ENCODE measurements around the gene PARD3.

The PARD3 gene

DNA sequence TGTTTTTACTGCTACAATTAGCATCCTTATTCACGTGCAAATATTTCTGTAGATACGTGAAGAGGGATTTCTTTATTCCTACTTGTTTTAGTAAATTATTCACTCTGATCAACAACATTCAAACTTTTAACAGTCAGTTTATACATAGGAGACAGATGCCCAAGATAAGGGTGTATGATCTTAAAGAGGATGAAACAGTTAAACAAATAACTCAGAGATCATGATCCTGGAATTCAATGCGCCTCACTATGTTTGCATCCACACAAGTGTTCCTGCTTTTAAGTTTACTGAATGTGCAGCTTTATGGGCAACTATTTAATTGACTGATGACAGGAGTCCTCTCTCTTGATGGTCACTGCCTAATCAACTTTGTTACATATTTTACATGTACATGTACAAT, 394.8 kb downstream of the PARD3 start:
- Histone ChIP-seq H2AFZ (ENCODE audit: low read depth, low read length) (no peak overlapping the region), H3K9me3 (ENCODE audit: insufficient read depth, low read length, severe bottlenecking) (no peaks in the 10 kb centered on the region), H3K27ac (ENCODE audit: low read length) (no peak overlapping the region), H3K79me2 (ENCODE audit: insufficient read depth, low read length) (no peaks in the 10 kb centered on the region), H4K20me1 (ENCODE audit: insufficient read depth, low read length) (peaks cover 4% of the 10 kb centered on the region; the same call in 1 of the 2 replicates), H3K27me3 (ENCODE audit: insufficient read depth, low read length, poor library complexity) (no peaks in the 10 kb centered on the region), H3K4me1 (ENCODE audit: insufficient read depth, low read length) (no peaks in the 10 kb centered on the region), H3K9ac (ENCODE audit: low read depth, low read length) (no peak overlapping the region), H3K4me2 (ENCODE audit: insufficient read depth, low read length) (no peak overlapping the region), H3K4me3 (ENCODE audit: low read depth in 1 of 2, low read length in 2 of 2) (no peak overlapping the region), H3K36me3 (ENCODE audit: insufficient read depth, low read length) (no peaks in the 10 kb centered on the region)
- DNase-seq (no peak), ATAC-seq (ENCODE audit: insufficient read depth, low read depth) (no peak)
- TF ChIP-seq, protein P1, sequence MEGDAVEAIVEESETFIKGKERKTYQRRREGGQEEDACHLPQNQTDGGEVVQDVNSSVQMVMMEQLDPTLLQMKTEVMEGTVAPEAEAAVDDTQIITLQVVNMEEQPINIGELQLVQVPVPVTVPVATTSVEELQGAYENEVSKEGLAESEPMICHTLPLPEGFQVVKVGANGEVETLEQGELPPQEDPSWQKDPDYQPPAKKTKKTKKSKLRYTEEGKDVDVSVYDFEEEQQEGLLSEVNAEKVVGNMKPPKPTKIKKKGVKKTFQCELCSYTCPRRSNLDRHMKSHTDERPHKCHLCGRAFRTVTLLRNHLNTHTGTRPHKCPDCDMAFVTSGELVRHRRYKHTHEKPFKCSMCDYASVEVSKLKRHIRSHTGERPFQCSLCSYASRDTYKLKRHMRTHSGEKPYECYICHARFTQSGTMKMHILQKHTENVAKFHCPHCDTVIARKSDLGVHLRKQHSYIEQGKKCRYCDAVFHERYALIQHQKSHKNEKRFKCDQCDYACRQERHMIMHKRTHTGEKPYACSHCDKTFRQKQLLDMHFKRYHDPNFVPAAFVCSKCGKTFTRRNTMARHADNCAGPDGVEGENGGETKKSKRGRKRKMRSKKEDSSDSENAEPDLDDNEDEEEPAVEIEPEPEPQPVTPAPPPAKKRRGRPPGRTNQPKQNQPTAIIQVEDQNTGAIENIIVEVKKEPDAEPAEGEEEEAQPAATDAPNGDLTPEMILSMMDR (IDR thresholded peaks at IDR 0.05; ENCODE audit: borderline replicate concordance, extremely low read depth, low read length, poor library complexity, severe bottlenecking), result no peak
- no peak for TF ChIP-seq EZH2 (IDR thresholded peaks at IDR 0.05; ENCODE audit: borderline replicate concordance, low read depth, low read length, severe bottlenecking)

DNA sequence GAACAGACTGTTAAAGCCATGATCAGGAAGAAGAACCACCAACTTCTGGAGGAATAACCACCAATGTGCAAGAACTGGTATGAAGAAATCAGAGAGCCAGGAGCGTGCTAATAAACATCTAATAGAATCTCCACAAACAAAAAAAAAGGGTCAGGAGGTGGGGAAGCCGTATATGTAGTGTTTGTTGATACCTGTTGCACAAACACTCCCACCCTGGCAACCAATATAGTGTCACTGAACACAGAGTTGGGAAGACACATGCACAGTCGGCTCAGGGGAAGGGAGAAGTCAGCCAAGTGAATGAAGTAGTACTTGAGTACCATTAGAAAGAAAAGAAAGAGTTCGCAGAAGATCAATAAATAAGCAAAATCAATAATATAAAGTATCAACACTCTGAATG, 400.1 kb downstream of the PARD3 start:
- H3K4me1 ChIP-seq (ENCODE audit: insufficient read depth, low read length), result no peaks in the 10 kb centered on the region
- H3K9ac ChIP-seq (ENCODE audit: low read depth, low read length), result no peak overlapping the region
- H3K9me3 ChIP-seq (ENCODE audit: insufficient read depth, low read length, severe bottlenecking), result no peaks in the 10 kb centered on the region
- no peak overlapping the region for H3K4me3 ChIP-seq (ENCODE audit: low read depth in 1 of 2, low read length in 2 of 2)
- H4K20me1 ChIP-seq (ENCODE audit: insufficient read depth, low read length), result no peaks in the 10 kb centered on the region
- H2AFZ ChIP-seq (ENCODE audit: low read depth, low read length), result no peak overlapping the region
- no peaks in the 10 kb centered on the region for H3K36me3 ChIP-seq (ENCODE audit: insufficient read depth, low read length)
- no peak overlapping the region for H3K27ac ChIP-seq (ENCODE audit: low read length)
- DNase-seq (no peak), ATAC-seq (ENCODE audit: insufficient read depth, low read depth) (no peak)
- no peaks in the 10 kb centered on the region for H3K27me3 ChIP-seq (ENCODE audit: insufficient read depth, low read length, poor library complexity)
- TF ChIP-seq EZH2 (IDR thresholded peaks at IDR 0.05; ENCODE audit: borderline replicate concordance, low read depth, low read length, severe bottlenecking), result no peak
- H3K79me2 ChIP-seq (ENCODE audit: insufficient read depth, low read length), result 0 out of 2 replicates have a peak, but pooled peaks cover 1% of the 10 kb centered on the region
- H3K4me2 ChIP-seq (ENCODE audit: insufficient read depth, low read length), result no peak overlapping the region

DNA sequence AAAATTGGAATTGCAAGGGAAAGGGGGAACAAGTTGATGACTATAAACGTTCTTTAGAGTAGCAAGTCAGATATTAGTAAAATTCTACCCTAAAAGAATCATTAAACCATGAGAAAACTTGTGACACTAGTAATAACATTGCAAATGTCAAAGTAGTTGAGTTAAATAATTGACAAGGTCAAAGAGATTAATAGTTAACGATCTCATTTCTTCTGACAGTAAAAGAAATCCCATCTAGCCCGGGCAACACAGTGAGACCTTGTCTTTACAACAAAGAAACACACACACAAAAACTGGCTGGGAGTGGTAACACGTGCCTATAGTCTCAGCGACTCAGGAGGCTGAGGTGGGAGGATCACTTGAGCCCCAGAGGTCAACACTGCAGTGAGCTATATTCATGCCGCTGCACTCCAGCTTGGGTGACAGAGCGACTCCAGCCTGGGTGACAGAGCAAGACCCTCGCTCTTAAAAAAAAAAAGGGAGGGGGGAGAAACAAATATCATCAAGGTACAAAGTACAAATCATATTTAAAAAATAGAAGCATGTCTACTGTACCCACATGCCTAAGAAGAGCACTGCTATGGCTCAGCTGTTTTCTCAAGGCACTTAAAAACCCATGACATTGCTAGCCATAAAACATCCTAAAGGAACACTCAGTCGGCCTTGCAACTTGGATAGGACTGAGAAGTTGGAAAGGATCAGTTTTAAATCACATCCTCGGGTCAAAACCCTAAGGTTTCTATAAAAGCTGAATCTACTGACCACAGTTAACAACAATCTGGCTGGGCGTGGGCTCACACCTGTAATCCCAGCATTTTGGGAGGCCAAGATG, 401.1 kb downstream of the PARD3 start:
- TF ChIP-seq EZH2 (IDR thresholded peaks at IDR 0.05; ENCODE audit: borderline replicate concordance, low read depth, low read length, severe bottlenecking), result no peak
- TF ChIP-seq, protein P1 (IDR thresholded peaks at IDR 0.05; ENCODE audit: borderline replicate concordance, extremely low read depth, low read length, poor library complexity, severe bottlenecking), result no peak
- DNase-seq (no peak), ATAC-seq (ENCODE audit: insufficient read depth, low read depth) (no peak)
- no peak overlapping the region for H3K27ac ChIP-seq (ENCODE audit: low read length)
- H2AFZ ChIP-seq (ENCODE audit: low read depth, low read length), result no peak overlapping the region
- no peak overlapping the region for H3K4me3 ChIP-seq (ENCODE audit: low read depth in 1 of 2, low read length in 2 of 2)
- H3K79me2 ChIP-seq (ENCODE audit: insufficient read depth, low read length), result 0 out of 2 replicates have a peak, but pooled peaks cover 1% of the 10 kb centered on the region
- H3K36me3 ChIP-seq (ENCODE audit: insufficient read depth, low read length), result no peaks in the 10 kb centered on the region
- H3K27me3 ChIP-seq (ENCODE audit: insufficient read depth, low read length, poor library complexity), result no peaks in the 10 kb centered on the region
- no peaks in the 10 kb centered on the region for H3K4me1 ChIP-seq (ENCODE audit: insufficient read depth, low read length)
- no peak overlapping the region for H3K4me2 ChIP-seq (ENCODE audit: insufficient read depth, low read length)
- no peaks in the 10 kb centered on the region for H4K20me1 ChIP-seq (ENCODE audit: insufficient read depth, low read length)
- H3K9me3 ChIP-seq (ENCODE audit: insufficient read depth, low read length, severe bottlenecking), result no peaks in the 10 kb centered on the region
- no peak overlapping the region for H3K9ac ChIP-seq (ENCODE audit: low read depth, low read length)

DNA sequence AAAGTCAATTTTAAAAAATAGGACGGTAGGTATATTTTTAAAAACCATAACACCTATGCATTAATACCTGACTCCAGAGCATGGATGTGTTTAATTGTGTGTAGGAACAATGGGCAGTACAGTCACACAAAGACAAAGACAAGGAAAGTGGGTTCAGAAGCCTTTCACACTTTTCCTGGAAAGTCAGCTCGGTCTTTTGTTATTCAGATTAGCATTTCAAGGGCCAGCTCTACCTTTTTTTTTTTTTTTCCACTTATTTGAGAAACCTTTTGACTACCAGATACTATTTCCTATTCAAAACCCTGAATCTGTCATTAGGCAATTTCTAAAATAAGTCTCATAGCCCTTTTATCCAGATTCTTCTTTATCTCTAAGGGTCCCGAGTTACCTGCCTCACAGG, 401.9 kb downstream of the PARD3 start:
- H3K4me2 ChIP-seq (ENCODE audit: insufficient read depth, low read length), result no peak overlapping the region
- H2AFZ ChIP-seq (ENCODE audit: low read depth, low read length), result no peak overlapping the region
- no peaks in the 10 kb centered on the region for H4K20me1 ChIP-seq (ENCODE audit: insufficient read depth, low read length)
- H3K79me2 ChIP-seq (ENCODE audit: insufficient read depth, low read length), result 0 out of 2 replicates have a peak, but pooled peaks cover 1% of the 10 kb centered on the region
- H3K36me3 ChIP-seq (ENCODE audit: insufficient read depth, low read length), result no peaks in the 10 kb centered on the region
- no peaks in the 10 kb centered on the region for H3K4me1 ChIP-seq (ENCODE audit: insufficient read depth, low read length)
- no peak for ATAC-seq (ENCODE audit: insufficient read depth, low read depth)
- H3K9ac ChIP-seq (ENCODE audit: low read depth, low read length), result no peak overlapping the region
- no peak overlapping the region for H3K4me3 ChIP-seq (ENCODE audit: low read depth in 1 of 2, low read length in 2 of 2)
- no peaks in the 10 kb centered on the region for H3K27me3 ChIP-seq (ENCODE audit: insufficient read depth, low read length, poor library complexity)
- no peak for TF ChIP-seq EZH2 (IDR thresholded peaks at IDR 0.05; ENCODE audit: borderline replicate concordance, low read depth, low read length, severe bottlenecking)
- TF ChIP-seq, protein P1 (IDR thresholded peaks at IDR 0.05; ENCODE audit: borderline replicate concordance, extremely low read depth, low read length, poor library complexity, severe bottlenecking), result no peak
- no peak for DNase-seq
- H3K9me3 ChIP-seq (ENCODE audit: insufficient read depth, low read length, severe bottlenecking), result no peaks in the 10 kb centered on the region
- H3K27ac ChIP-seq (ENCODE audit: low read length), result no peak overlapping the region
